Fibroblast of gingiva (primary cell): ENCODE measurements around the gene SEL1L.
"Not testable (repeated sequence)": the region's sequence is repeated elsewhere in the genome, so short reads cannot be mapped to it uniquely, and the experiment has no call there.

Experiments used
- DNase-seq: peaks from one replicate; pipeline ENCODE4 v3.0.0-alpha.2; 2011; ENCODE audit warnings: low read depth

Gene SEL1L

GRCh38 chr14:81474148-81474492, 59.5 kb downstream of the SEL1L start:
- no peak for DNase-seq

GRCh38 chr14:81473456-81474147, 60.1 kb downstream of the SEL1L start:
- no peak for DNase-seq

DNA sequence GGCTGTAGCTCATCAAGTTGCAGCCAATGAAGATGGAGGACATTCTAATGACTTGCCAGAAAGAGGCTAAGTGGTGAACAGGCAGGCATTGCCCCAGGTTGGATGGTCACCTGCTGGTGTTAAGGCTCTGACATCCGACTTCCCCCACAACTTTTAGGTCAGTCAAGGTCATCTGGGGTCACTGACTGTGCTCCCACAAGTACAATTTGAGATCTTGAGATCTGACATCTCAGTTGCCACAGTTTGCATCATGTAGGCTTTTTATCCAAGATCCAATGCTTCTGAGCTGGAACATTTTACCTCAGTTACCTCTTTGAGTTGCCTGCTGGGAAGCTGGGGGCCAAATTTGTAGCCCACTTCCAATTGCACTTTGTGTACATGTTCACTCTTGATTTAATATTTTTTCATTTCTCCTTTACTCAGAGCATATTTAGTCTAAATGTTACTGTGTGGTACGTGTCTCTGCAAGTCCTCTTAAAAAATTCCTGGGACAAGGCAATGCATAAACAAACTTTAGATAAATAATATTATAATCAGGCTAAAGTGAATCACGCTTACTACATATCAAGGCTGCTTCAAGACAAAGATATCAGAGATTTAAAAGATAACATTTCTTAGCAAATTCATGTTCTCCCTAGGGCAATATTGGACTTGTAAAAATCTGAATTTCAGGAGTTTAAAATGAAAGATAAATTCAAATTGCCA, 61.4 kb downstream of the SEL1L start:
- no peak for DNase-seq

DNA sequence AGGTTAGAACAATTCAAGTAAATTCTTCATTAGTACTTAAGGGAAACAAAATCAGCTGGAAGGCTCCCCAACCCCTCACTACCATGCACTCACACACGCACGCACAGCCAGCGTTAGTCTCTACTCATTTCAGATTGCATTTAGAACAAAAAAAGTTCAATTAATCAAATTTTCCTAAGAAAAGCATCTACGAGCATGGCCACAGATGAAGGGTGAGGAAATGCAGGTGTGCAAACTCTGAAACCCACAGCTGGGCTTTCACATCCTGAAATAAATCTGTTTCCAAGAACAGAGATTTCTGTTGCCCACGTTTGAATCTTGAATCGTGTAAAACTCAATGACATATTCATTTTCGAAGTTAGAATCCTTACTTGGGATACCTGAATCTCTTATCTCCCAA, 62.6 kb downstream of the SEL1L start:
- no peak for DNase-seq

DNA sequence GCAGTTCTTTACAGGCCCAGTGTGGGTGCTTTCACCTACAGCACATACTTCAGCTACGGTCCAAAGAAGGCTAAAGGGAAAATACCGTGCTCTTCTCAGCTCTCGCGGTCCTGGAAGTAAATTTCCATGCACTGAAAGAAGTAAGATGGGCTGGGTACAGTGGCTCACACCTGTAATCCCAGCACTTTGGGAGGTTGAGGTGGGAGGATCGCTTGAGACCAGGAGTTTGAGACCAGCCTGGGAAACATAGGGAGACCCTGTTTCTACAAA, 63.2 kb downstream of the SEL1L start:
- DNase-seq = not testable (repeated sequence)

DNA sequence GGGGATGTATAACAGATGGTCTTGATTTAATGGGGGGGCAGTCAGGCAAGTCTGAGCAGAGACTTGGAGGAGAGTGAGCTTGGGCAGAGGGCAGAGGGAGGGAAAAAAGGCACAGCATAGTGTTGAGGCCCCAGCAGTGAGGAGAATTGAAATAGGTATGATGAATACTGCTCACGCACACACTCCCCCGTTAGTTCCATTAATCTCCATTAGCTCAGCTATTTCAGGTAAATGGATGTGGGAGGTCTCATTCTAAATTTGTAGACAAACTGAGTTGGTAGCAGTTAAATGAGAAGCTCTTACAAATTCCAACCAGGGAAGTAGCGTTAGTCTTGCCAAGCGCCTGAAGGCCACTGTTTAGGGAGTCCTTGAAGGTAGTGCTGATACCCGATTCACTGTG, 66.8 kb downstream of the SEL1L start:
- DNase-seq = no peak

DNA sequence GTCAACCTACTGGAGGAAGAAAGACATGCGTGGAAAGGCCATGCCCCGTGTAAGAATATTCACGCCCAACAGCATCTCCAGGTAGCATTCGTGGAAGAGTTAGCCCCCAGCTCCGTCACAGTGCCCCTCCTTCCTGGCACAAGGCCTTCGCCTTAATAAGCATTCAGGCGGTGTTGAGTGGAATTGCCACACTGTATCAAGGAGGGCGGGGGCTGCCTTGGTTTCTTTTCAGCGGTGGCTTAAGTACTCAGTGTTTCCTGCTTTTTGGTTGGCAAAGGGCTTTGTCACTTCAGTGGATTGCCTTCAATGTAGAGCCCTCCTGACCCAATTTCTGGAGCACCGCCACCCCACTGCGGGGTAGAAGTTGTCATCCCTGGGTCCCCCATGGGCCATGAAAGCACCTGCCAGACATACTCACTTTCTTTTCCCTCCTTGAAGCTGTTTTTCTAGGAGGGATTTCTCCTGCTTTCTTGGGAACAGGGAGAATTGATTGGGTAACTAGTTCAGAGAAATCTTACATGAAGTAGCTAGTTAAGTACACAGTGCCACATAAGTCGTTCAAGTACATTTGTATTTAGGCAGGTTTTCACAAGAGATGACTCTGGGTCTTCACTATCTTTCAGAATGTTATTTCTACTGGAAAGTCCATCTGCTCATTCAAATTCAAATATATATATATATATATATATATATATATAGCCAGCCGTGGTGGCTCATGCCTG, 68.0 kb downstream of the SEL1L start:
- DNase-seq = no peak

GRCh38 chr14:81465003-81465392, 68.7 kb downstream of the SEL1L start:
- DNase-seq = not testable (repeated sequence)

GRCh38 chr14:81464253-81465002, 69.2 kb downstream of the SEL1L start:
- peak; percentile 43 for DNase-seq

- DNase-seq = not testable (repeated sequence)
Observed at GRCh38 chr14:81462356-81462755, 71.3 kb downstream of the SEL1L start.

DNA sequence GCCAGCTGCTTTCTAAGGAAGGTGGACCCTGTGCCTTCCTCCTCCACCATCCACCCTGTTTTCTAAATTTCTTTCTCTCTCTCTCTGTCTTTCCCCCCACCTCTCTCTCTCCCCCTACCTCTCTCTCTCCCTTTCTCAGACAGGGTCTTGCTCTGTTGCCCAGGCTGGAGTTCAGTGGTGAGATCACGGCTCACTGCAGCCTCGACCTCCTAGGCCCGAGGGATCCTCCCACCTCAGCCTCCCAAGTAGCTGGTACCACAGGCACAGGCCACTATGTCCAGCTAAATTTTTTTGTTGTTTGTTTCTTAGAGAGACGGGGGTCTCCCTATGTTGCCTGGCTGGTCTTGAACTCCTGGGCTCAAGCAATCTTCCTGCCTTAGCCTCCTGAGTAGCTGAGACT, 73.7 kb downstream of the SEL1L start:
- no peak for DNase-seq

- no peak for DNase-seq
Observed at GRCh38 chr14:81458352-81458751, 75.3 kb downstream of the SEL1L start.

DNA sequence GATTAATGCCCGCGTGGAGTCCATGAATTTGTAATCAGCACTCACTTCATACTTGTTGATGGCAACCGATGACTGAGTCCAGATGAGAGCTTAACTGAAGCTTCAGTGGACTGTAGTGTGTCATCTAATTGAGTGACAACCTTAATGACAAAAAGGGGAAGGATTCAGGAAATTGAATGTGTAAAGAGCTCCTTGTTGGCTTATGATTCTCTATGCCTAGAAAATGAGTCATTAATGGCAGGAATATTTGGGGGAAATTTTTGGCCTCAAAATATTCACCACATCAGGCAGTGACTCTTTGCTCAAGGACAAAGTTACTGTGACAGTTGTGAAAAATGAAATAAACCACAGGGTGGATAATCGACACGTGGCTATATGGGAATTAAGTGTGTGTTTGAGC, 78.3 kb downstream of the SEL1L start:
- DNase-seq = no peak

DNA sequence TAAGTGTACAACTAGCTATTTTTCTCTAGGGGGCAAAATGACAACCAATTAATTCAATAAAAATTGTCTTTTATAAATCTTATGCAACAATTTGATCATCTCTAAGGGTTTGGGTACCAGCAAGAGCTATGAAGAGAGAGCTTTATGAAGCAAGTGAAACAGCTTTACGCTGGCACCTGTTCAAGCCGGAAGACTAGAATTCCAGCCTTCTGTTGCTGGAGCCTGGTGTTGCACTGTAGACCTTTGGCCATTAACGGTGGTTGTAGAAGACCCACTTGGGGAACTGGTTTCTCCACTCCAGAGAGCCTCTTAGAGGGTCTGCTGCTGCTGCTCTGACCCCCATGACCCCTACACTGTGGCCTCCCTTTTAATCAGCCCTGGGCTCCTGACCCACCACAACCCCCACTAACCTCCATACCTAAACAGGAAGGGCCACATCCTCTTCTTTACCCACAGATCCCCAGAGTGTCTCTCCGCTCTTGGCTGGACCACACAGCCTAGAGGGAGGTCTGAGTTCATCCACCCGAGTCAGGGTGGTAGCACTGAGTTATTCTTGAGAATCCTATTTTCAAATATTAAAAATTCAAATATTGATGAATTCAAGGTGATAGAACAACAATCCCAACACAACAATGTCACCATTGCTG, 79.0 kb downstream of the SEL1L start:
- DNase-seq = no peak

DNA sequence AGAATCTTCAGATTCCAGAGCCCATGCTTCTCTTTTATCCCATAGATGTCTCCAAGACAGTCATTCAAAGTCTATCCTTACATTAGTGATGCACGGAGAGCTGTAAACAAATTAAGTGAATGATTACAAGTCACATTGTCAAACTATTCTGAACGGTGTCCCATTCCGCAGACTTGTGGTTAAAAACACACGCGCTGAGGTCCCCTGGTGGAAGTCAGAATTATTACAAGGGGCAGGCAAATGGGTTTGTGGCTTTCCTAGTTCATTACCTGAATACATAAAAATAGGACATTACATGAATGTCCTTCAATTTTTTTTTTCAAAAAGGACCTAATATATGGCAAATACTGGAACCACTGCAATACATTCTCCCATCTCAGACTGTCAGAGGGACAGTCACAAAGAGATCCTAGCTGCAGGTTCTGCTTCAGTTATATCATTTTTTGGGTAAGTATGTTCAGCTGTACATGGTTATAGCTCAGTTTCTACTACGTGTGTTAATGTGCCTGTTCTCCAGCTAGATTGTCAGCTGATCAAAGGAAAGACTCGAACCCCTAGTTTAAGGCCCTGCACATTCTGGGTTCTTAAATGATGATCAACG, 80.4 kb downstream of the SEL1L start:
- DNase-seq = peak; percentile 58

GRCh38 chr14:81452341-81453133, 81.1 kb downstream of the SEL1L start:
- DNase-seq = no peak

- no peak for DNase-seq
Observed at GRCh38 chr14:81450976-81451375, 82.7 kb downstream of the SEL1L start.

GRCh38 chr14:81450100-81450531, 83.5 kb downstream of the SEL1L start:
- no peak for DNase-seq

DNA sequence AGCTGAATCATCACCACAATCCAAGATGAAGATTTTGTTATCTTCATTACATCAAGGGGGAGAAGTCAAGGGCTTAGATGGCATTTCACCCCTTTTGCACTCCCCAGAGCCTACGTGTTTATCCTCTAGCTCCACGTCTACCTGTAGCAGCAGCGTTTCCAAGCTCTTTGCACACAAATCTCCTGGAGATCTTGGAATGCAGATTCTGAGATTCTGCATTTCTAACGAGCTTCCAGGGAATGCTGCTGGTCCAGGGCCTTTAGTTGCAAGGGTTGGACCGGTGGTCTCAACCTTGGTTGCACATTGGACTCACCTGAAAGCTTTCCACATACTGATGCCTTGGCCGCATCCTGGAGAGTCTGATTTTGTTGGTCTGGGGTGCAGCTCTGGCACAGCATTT, 84.1 kb downstream of the SEL1L start:
- DNase-seq = no peak

- peak; percentile 19 for DNase-seq
Observed at GRCh38 chr14:81449114-81449513, 84.5 kb downstream of the SEL1L start.
